ENCODE data around the gene MMP24.

The MMP24 gene

GRCh38 chr20:35243986-35244385 lies 17.5 kb downstream of the MMP24 start:
- no peak for TF ChIP-seq SIN3A (IDR thresholded peaks at IDR 0.05; ENCODE audit: borderline replicate concordance, insufficient read depth, low read length)

DNA sequence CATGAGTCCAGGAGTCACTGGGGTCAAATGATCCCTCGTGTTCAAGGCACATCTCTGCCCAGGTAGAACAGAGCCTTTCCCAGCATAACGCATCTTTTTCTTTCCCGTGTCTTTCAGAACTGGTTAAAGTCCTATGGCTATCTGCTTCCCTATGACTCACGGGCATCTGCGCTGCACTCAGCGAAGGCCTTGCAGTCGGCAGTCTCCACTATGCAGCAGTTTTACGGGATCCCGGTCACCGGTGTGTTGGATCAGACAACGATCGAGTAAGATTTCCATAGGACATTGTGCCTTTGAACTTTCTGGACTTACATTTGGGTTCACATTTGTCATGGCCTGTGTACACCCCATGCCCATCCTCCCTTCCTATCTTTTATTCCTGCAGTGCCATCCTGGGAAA lies 20.2 kb downstream of the MMP24 start:
- TF ChIP-seq POLR2AphosphoS5 (IDR thresholded peaks at IDR 0.05; ENCODE audit: low read depth, low read length) (no peak), REST (IDR thresholded peaks at IDR 0.05; ENCODE audit: insufficient read depth in 1 of 2, low read depth in 2 of 2, low read length in 2 of 2) (no peak), SIN3A (IDR thresholded peaks at IDR 0.05; ENCODE audit: borderline replicate concordance, insufficient read depth, low read length) (no peak), FOXP2 (optimal IDR thresholded peaks at IDR 0.05; ENCODE audit: borderline replicate concordance, extremely low read depth, extremely low read length, insufficient read depth) (no peak), TAF1 (IDR thresholded peaks at IDR 0.05; ENCODE audit: borderline replicate concordance, insufficient read depth, low read length) (no peak)

- TF ChIP-seq POLR2AphosphoS5 (IDR thresholded peaks at IDR 0.05; ENCODE audit: low read depth, low read length) (no peak), SIN3A (IDR thresholded peaks at IDR 0.05; ENCODE audit: borderline replicate concordance, insufficient read depth, low read length) (no peak), FOXP2 (optimal IDR thresholded peaks at IDR 0.05; ENCODE audit: borderline replicate concordance, extremely low read depth, extremely low read length, insufficient read depth) (no peak), REST (IDR thresholded peaks at IDR 0.05; ENCODE audit: insufficient read depth in 1 of 2, low read depth in 2 of 2, low read length in 2 of 2) (no peak)
Observed at GRCh38 chr20:35248641-35249475, 22.4 kb downstream of the MMP24 start.

GRCh38 chr20:35251613-35251940 lies 25.1 kb downstream of the MMP24 start:
- TF ChIP-seq SIN3A (IDR thresholded peaks at IDR 0.05; ENCODE audit: borderline replicate concordance, insufficient read depth, low read length) (no peak), POLR2AphosphoS5 (IDR thresholded peaks at IDR 0.05; ENCODE audit: low read depth, low read length) (no peak), REST (IDR thresholded peaks at IDR 0.05; ENCODE audit: insufficient read depth in 1 of 2, low read depth in 2 of 2, low read length in 2 of 2) (no peak), FOXP2 (optimal IDR thresholded peaks at IDR 0.05; ENCODE audit: borderline replicate concordance, extremely low read depth, extremely low read length, insufficient read depth) (no peak), TAF1 (IDR thresholded peaks at IDR 0.05; ENCODE audit: borderline replicate concordance, insufficient read depth, low read length) (no peak)

- TF ChIP-seq FOXP2 (optimal IDR thresholded peaks at IDR 0.05; ENCODE audit: borderline replicate concordance, extremely low read depth, extremely low read length, insufficient read depth) (no peak), POLR2AphosphoS5 (IDR thresholded peaks at IDR 0.05; ENCODE audit: low read depth, low read length) (no peak), REST (IDR thresholded peaks at IDR 0.05; ENCODE audit: insufficient read depth in 1 of 2, low read depth in 2 of 2, low read length in 2 of 2) (no peak), TAF1 (IDR thresholded peaks at IDR 0.05; ENCODE audit: borderline replicate concordance, insufficient read depth, low read length) (no peak), SIN3A (IDR thresholded peaks at IDR 0.05; ENCODE audit: borderline replicate concordance, insufficient read depth, low read length) (no peak)
Observed at GRCh38 chr20:35252037-35252461, 25.6 kb downstream of the MMP24 start.
